HG03064 (cell line): Measurements from ENCODE around the gene C11orf97.
"Not testable (repeated sequence)": the region's sequence is repeated elsewhere in the genome, so short reads cannot be mapped to it uniquely, and the experiment has no call there.

Source experiments
- ATAC-seq: cut with Tn5 transposase; IDR thresholded peaks from one replicate; pipeline ENCODE4 v1.9.1; 2021; ENCODE audit warnings: low read depth; ENCODE audit not compliant: unreplicated experiment

Gene C11orf97

GRCh38 chr11:94555752-94556329, 43.6 kb downstream of the C11orf97 start:
- ATAC-seq = not testable (repeated sequence)

GRCh38 chr11:94557421-94557820, 45.2 kb downstream of the C11orf97 start:
- ATAC-seq = no peak

GRCh38 chr11:94557992-94558391, 45.7 kb downstream of the C11orf97 start:
- ATAC-seq = no peak

GRCh38 chr11:94558468-94558867, 46.2 kb downstream of the C11orf97 start:
- ATAC-seq = no peak

GRCh38 chr11:94558932-94559331, 46.7 kb downstream of the C11orf97 start:
- no peak for ATAC-seq

GRCh38 chr11:94559361-94559760, 47.1 kb downstream of the C11orf97 start:
- no peak for ATAC-seq

GRCh38 chr11:94560834-94561233, 48.6 kb downstream of the C11orf97 start:
- ATAC-seq = no peak

GRCh38 chr11:94563176-94563847, 51.1 kb downstream of the C11orf97 start:
- ATAC-seq = no peak

GRCh38 chr11:94563848-94564467, 51.7 kb downstream of the C11orf97 start:
- no peak for ATAC-seq

- ATAC-seq = no peak
These were observed 55.0 kb downstream of the C11orf97 start, which contains the start of gene PIWIL4 for GRCh38 chr11:94567181-94567670. Gene PIWIL4 (plus strand): TSS chr11:94567368. CDS start chr11:94567519, 151 bp downstream.

- no peak for ATAC-seq
These were observed 55.9 kb downstream of the C11orf97 start for GRCh38 chr11:94568200-94568599.

GRCh38 chr11:94568717-94569116, 56.5 kb downstream of the C11orf97 start:
- ATAC-seq = no peak

GRCh38 chr11:94572975-94573374, 60.7 kb downstream of the C11orf97 start:
- ATAC-seq = not testable (repeated sequence)

GRCh38 chr11:94574193-94574961, 62.1 kb downstream of the C11orf97 start:
- no peak for ATAC-seq

GRCh38 chr11:94576306-94576705, 64.0 kb downstream of the C11orf97 start:
- ATAC-seq = no peak

- no peak for ATAC-seq
These were observed 65.6 kb downstream of the C11orf97 start for GRCh38 chr11:94577841-94578240.
